ENCODE measurements around the gene ARHGEF33.

DNA sequence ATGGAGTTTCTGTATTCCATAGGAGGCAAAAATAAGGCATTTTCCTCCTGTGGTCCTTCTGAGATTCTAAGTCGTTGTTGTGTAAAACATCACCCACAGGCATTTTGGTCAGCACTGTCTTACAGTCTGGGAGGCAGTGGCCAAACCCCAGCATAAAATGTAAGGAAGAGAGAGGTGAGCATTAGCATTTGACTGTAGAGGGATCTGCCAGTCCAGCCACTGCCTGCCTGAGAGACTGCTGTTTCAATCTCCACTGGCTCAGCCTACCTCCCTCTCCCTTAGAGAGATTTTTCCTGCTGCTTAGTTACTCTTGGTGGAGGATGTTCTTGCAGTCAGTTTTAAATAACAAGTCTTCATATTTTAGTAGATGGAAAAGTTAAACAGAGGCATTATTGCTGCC is 77.0 kb downstream of the ARHGEF33 start:
- TF ChIP-seq, protein P1, sequence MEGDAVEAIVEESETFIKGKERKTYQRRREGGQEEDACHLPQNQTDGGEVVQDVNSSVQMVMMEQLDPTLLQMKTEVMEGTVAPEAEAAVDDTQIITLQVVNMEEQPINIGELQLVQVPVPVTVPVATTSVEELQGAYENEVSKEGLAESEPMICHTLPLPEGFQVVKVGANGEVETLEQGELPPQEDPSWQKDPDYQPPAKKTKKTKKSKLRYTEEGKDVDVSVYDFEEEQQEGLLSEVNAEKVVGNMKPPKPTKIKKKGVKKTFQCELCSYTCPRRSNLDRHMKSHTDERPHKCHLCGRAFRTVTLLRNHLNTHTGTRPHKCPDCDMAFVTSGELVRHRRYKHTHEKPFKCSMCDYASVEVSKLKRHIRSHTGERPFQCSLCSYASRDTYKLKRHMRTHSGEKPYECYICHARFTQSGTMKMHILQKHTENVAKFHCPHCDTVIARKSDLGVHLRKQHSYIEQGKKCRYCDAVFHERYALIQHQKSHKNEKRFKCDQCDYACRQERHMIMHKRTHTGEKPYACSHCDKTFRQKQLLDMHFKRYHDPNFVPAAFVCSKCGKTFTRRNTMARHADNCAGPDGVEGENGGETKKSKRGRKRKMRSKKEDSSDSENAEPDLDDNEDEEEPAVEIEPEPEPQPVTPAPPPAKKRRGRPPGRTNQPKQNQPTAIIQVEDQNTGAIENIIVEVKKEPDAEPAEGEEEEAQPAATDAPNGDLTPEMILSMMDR (IDR thresholded peaks at IDR 0.05) = no peak
- TF ChIP-seq POLR2A (IDR thresholded peaks at IDR 0.05) = no peak
- no peak for TF ChIP-seq POLR2AphosphoS5 (IDR thresholded peaks at IDR 0.05)
- TF ChIP-seq EP300 (IDR thresholded peaks at IDR 0.05) = no peak
